Lung (tissue), 12 donors: ENCODE measurements around the gene TFF1. TPM values are rescaled to one million over a fixed set of nuclear protein-coding genes. Genes with fewer than 3 reads are reported as not detected.

Source experiments
- ATAC-seq: fragments of 200-7000 bp; cut with Tn5 transposase; one replicate; pipeline ENCODE4 v1.9.1; 2020; ENCODE audit warnings: moderate number of reproducible peaks; ENCODE audit not compliant: insufficient read depth, low FRiP score
- DNase-seq, 3 donors: peaks; one replicate each; pipeline ENCODE4 v3.0.0-alpha.2; 2013 to 2017
- H3K27ac ChIP-seq, 2 donors: one replicate each; pipeline ENCODE4 v1.5.1; 2013; ENCODE audit warnings: mild to moderate bottlenecking in 2 of 2, moderate library complexity in 2 of 2, control low read depth in 1 of 2, inconsistent platforms in 1 of 2, low read depth in 1 of 2, low read length in 1 of 2
- H3K27me3 ChIP-seq, 3 donors: one replicate each; pipeline ENCODE4 v1.5.1; 2013; ENCODE audit warnings: low read length in 2 of 3; ENCODE audit not compliant: control insufficient read depth in 3 of 3, insufficient read depth in 3 of 3
- H3K36me3 ChIP-seq, 4 donors: one replicate each; pipeline ENCODE4 v1.5.1; 2013; ENCODE audit warnings: low read length in 4 of 4, mild to moderate bottlenecking in 1 of 4, moderate library complexity in 1 of 4; ENCODE audit not compliant: control insufficient read depth in 4 of 4, insufficient read depth in 4 of 4
- H3K4me1 ChIP-seq, 5 donors: one replicate each; pipeline ENCODE4 v1.5.1; 2013; ENCODE audit warnings: low read length in 5 of 5, mild to moderate bottlenecking in 2 of 5, moderate library complexity in 1 of 5; ENCODE audit not compliant: control insufficient read depth in 5 of 5, insufficient read depth in 5 of 5
- H3K4me3 ChIP-seq: one replicate; pipeline ENCODE4 v1.5.1; 2013; ENCODE audit warnings: mild to moderate bottlenecking, control low read depth, moderate library complexity
- H3K9ac ChIP-seq, 2 donors: one replicate each; pipeline ENCODE4 v1.5.1; 2013; ENCODE audit warnings: low read length in 2 of 2, control low read depth in 1 of 2; ENCODE audit not compliant: insufficient read depth in 1 of 2
- H3K9me3 ChIP-seq, 4 donors: one replicate each; pipeline ENCODE4 v1.5.1; 2013; ENCODE audit warnings: low read length in 3 of 4, mild to moderate bottlenecking in 1 of 4, moderate library complexity in 1 of 4; ENCODE audit not compliant: control insufficient read depth in 4 of 4, insufficient read depth in 3 of 4
- WGBS, 2 donors: extraction: QIAGEN DNeasy Blood & Tissue Kit; methylation state at CpG; one replicate each; pipeline ENCODE4 v1.1.7; 2013; 5-methylcytosine and 5-hydroxymethylcytosine counted together
- polyA plus RNA-seq, 2 donors: library from polyadenylated mRNA; stranded (reverse); fragments of 200-250 nt; gene quantifications; one replicate each; pipeline ENCODE4 v1.2.1, GENCODE V29; 2013
- total RNA-seq, 2 donors: library from RNA; depleted of rRNA in 1 of 2; stranded (reverse); fragments of >200 nt in 1 of 2; gene quantifications; one replicate each; pipeline ENCODE4 v1.2.1, GENCODE V29; 2014 to 2021
- TF ChIP-seq, protein P1 (sequence below): IDR thresholded peaks from 2 replicates; pipeline ENCODE4 v1.5.1; 2012; ENCODE audit warnings: mild to moderate bottlenecking; ENCODE audit errors: control extremely low read depth, extremely low read depth
- donor health status: control.
- donor health status: control.
- donor health status: Bipolar disorder and iron deficiency.
- donor health status: healthy.
- donor health status: DM: yes; HTN: yes; CAD: no.

TFF1 gene
- total and polyA plus RNA-seq, 4 donors = 0.83 to 3.8 (median 1.2) TPM; not detected in 1

DNA sequence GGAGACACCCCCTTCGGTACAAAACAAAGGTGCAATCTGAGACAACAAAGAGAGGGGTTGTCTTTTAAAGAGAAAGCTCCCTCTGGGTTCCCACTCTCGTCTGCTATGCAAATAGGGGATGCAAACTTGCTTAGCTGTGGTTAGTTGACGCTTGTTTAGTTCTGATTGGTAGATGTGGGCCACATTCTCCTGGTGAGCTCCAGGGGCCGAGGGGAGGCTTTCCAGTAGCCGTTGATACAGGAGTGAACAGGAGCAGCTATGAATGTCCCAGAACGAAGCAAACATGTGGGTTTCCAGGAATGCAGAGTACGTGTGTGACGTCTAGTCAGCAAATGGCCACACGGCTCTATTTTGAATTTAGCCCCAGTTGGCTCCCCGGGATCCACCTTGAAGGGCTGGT lies 30.3 kb downstream of the TFF1 start:
- Histone ChIP-seq H3K36me3 (no peaks in the 10 kb centered on the region), H3K27me3 (peaks cover 0 to 7% (median 3%) of the 10 kb centered on the region in 3 donors), H3K9ac (no peak overlapping the region), H3K4me1 (peaks cover 0 to 19% (median 5%) of the 10 kb centered on the region in 5 donors), H3K9me3 (peaks cover 0 to 4% (median 4%) of the 10 kb centered on the region in 4 donors), H3K27ac (no peak overlapping the region), H3K4me3 (no peak overlapping the region)
- peak; percentile 25 to 43 (median 28) for DNase-seq
- no peak for ATAC-seq
- WGBS, 2 donors = 45 to 56% methylated on average over 10 of the region's 10 CpGs
- TF ChIP-seq, protein P1, sequence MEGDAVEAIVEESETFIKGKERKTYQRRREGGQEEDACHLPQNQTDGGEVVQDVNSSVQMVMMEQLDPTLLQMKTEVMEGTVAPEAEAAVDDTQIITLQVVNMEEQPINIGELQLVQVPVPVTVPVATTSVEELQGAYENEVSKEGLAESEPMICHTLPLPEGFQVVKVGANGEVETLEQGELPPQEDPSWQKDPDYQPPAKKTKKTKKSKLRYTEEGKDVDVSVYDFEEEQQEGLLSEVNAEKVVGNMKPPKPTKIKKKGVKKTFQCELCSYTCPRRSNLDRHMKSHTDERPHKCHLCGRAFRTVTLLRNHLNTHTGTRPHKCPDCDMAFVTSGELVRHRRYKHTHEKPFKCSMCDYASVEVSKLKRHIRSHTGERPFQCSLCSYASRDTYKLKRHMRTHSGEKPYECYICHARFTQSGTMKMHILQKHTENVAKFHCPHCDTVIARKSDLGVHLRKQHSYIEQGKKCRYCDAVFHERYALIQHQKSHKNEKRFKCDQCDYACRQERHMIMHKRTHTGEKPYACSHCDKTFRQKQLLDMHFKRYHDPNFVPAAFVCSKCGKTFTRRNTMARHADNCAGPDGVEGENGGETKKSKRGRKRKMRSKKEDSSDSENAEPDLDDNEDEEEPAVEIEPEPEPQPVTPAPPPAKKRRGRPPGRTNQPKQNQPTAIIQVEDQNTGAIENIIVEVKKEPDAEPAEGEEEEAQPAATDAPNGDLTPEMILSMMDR = no peak

DNA sequence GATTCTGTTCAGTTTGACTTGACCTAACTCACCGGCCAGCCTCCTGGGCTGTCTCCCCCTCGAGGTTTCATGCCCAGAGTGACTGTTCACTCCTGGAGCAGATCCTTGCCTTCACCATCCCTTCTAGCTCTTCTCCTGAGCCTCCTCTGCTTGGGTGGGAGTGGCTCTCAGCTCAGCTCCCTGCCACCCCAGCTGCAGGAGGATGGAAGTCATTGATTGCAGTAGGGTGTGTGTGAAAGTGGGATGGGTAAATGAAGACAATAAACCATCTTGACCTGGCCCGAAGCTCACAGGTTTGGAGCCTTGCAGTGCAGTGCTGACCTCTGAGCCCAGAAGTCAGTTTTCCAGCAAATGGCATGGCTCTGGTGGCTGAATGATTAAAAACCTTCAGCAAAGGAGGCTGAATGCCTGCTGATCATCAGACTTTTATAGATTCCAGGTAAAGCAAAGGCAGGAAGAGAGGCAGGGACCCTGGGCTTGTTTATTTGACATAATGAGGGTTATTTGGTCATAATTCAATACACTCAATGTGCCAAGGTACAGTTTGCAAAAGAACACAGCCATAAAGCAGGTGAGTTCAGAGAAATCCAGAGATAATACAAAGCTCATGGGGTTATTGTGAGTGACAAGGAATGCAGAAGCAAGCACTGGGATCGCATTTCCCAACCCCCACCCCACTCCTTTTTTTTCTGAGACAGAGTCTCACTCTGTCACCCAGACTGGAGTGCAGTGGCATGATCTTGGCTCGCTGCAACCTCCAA lies 33.6 kb downstream of the TFF1 start:
- TF ChIP-seq, protein P1 = no peak
- Histone ChIP-seq H3K9me3 (peaks cover 0 to 4% (median 4%) of the 10 kb centered on the region in 4 donors), H3K27ac (no peak overlapping the region), H3K4me1 (peaks cover 0 to 10% (median 2%) of the 10 kb centered on the region in 5 donors), H3K36me3 (no peaks in the 10 kb centered on the region), H3K27me3 (peaks cover 0 to 7% (median 3%) of the 10 kb centered on the region in 3 donors), H3K9ac (no peak overlapping the region), H3K4me3 (no peak overlapping the region)
- DNase-seq (no peak), ATAC-seq (no peak)
- WGBS, 2 donors = 85 to 88% methylated on average over 5 of the region's 5 CpGs

DNA sequence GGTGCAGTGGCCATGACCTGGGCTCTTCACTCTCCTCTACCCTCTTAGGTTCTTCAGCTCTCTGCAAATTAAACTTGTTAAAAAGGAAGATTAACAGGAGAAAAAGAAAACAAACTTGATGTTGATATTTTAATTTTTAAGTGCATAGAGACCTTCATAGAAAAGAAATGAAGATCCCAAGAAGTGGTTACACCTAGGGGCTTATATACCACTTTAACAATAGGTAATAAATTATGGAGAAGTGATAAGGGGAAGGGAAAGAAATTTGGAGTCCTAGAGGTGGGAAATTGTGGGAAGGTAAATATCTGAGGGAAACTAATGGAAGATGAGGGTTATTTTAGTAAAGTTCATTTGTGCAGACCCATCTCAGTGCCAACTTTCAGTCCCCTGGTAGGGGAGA lies 34.7 kb downstream of the TFF1 start:
- H3K9ac ChIP-seq = no peak overlapping the region
- H3K9me3 ChIP-seq = peaks cover 0 to 4% (median 4%) of the 10 kb centered on the region in 4 donors
- H3K27ac ChIP-seq = no peak overlapping the region
- no peak overlapping the region for H3K4me3 ChIP-seq
- no peak for DNase-seq
- H3K27me3 ChIP-seq = peaks cover 0 to 7% (median 3%) of the 10 kb centered on the region in 3 donors
- TF ChIP-seq, protein P1 = no peak
- no peaks in the 10 kb centered on the region for H3K36me3 ChIP-seq
- peaks cover 0 to 7% (median 0%) of the 10 kb centered on the region in 5 donors for H3K4me1 ChIP-seq
- ATAC-seq = no peak
